CD4-positive, alpha-beta T cell treated with Interleukin-10 for 1 hour (primary cell): ENCODE measurements around the gene PCSK9.
A peak's percentile ranks its signal among the peaks of the same experiment; 100 is the strongest.

Experiments
- DNase-seq: peaks from one replicate; pipeline ENCODE4 v3.0.0-alpha.2; 2020

Gene PCSK9

GRCh38 chr1:55060133-55060999, 21.0 kb downstream of the PCSK9 start:
- DNase-seq, result no peak

- no peak for DNase-seq
Measured at GRCh38 chr1:55061000-55061705, 21.8 kb downstream of the PCSK9 start.

GRCh38 chr1:55061706-55062321, 22.5 kb downstream of the PCSK9 start:
- no peak for DNase-seq

- DNase-seq, result no peak
Measured at GRCh38 chr1:55062801-55063576, 23.6 kb downstream of the PCSK9 start.

GRCh38 chr1:55063577-55063942, 24.2 kb downstream of the PCSK9 start:
- no peak for DNase-seq

GRCh38 chr1:55064071-55064581, 24.8 kb downstream of the PCSK9 start:
- DNase-seq, result no peak

- DNase-seq, result no peak
Measured at GRCh38 chr1:55064861-55065263, 25.5 kb downstream of the PCSK9 start.

- no peak for DNase-seq
Measured at GRCh38 chr1:55065648-55066047, 26.3 kb downstream of the PCSK9 start.

GRCh38 chr1:55067022-55067778, 27.9 kb downstream of the PCSK9 start:
- DNase-seq, result no peak

GRCh38 chr1:55067914-55068313, 28.6 kb downstream of the PCSK9 start:
- DNase-seq, result no peak

GRCh38 chr1:55068638-55069037, 29.3 kb downstream of the PCSK9 start:
- DNase-seq, result no peak

GRCh38 chr1:55069280-55069679, 29.9 kb downstream of the PCSK9 start:
- no peak for DNase-seq

GRCh38 chr1:55070293-55071164, 31.2 kb downstream of the PCSK9 start:
- no peak for DNase-seq

- DNase-seq, result peak; percentile 8
Measured at GRCh38 chr1:55071477-55071876, 32.1 kb downstream of the PCSK9 start.

GRCh38 chr1:55073187-55073916, 34.0 kb downstream of the PCSK9 start:
- DNase-seq, result no peak

- DNase-seq, result no peak
Measured at GRCh38 chr1:55074455-55074854, 35.1 kb downstream of the PCSK9 start.

GRCh38 chr1:55076356-55076755, 37.0 kb downstream of the PCSK9 start:
- no peak for DNase-seq

- no peak for DNase-seq
Measured at GRCh38 chr1:55078470-55078869, 39.1 kb downstream of the PCSK9 start.

GRCh38 chr1:55079651-55080050, 40.3 kb downstream of the PCSK9 start:
- DNase-seq, result no peak

- DNase-seq, result no peak
Measured at GRCh38 chr1:55081188-55081904, 42.0 kb downstream of the PCSK9 start.
